ENCODE data around the gene TGM1. TPM values are rescaled to one million over a fixed set of nuclear protein-coding genes. Genes with fewer than 3 reads are reported as not detected.
A peak's percentile ranks its signal among the peaks of the same experiment; 100 is the strongest.
"Not testable (repeated sequence)": the region's sequence is repeated elsewhere in the genome, so short reads cannot be mapped to it uniquely, and the experiment has no call there.

The TGM1 gene
- total RNA-seq, 1 donor from 2014 or later: 6.2 TPM

GRCh38 chr14:24249230-24250021 lies 13.6 kb downstream of the TGM1 start:
- Mint-ChIP-seq H3K4me3 (peak overlapping the region; percentile 58), H3K27ac (peak overlapping the region; percentile 85), H3K27me3 (no peaks in the 10 kb centered on the region), H3K36me3 (ENCODE audit: low read depth) (peaks cover 13% of the 10 kb centered on the region), H3K9me3 (no peaks in the 10 kb centered on the region), H3K4me1 (peaks cover 46% of the 10 kb centered on the region)
- intact Hi-C loops (cut with micrococcal nuclease): no loop called here
- DNase-seq: no peak

GRCh38 chr14:24247422-24247821 lies 15.6 kb downstream of the TGM1 start:
- H3K9me3 Mint-ChIP-seq: no peaks in the 10 kb centered on the region
- peaks cover 60% of the 10 kb centered on the region for H3K4me1 Mint-ChIP-seq
- no peaks in the 10 kb centered on the region for H3K27me3 Mint-ChIP-seq
- H3K27ac Mint-ChIP-seq: peak overlapping the region; percentile 83
- intact Hi-C loops (cut with micrococcal nuclease): loop anchor here (1.0 to 2.0 kb wide), 2 partner anchors 27 to 41 kb away; no protein-coding TSS in a partner anchor
- H3K4me3 Mint-ChIP-seq: peak overlapping the region; percentile 59
- no peak for DNase-seq
- peaks cover 8% of the 10 kb centered on the region for H3K36me3 Mint-ChIP-seq (ENCODE audit: low read depth)

GRCh38 chr14:24246765-24247212 lies 16.2 kb downstream of the TGM1 start:
- Mint-ChIP-seq H3K36me3 (ENCODE audit: low read depth) (peaks cover 10% of the 10 kb centered on the region), H3K4me1 (peaks cover 62% of the 10 kb centered on the region), H3K9me3 (no peaks in the 10 kb centered on the region), H3K4me3 (peak overlapping the region; percentile 70), H3K27ac (peak overlapping the region; percentile 94), H3K27me3 (no peaks in the 10 kb centered on the region)
- intact Hi-C loops (cut with micrococcal nuclease): loop anchor here (1.0 to 2.0 kb wide), 2 partner anchors 28 to 42 kb away; no protein-coding TSS in a partner anchor
- peak; percentile 85 for DNase-seq

GRCh38 chr14:24245350-24245749 lies 17.6 kb downstream of the TGM1 start:
- Mint-ChIP-seq H3K36me3 (ENCODE audit: low read depth) (peaks cover 16% of the 10 kb centered on the region), H3K4me1 (peaks cover 56% of the 10 kb centered on the region)
- H3K27me3 Mint-ChIP-seq; intact Hi-C loops (cut with micrococcal nuclease); H3K27ac Mint-ChIP-seq; H3K9me3 Mint-ChIP-seq; DNase-seq; H3K4me3 Mint-ChIP-seq: not testable (repeated sequence)

GRCh38 chr14:24243336-24243836 lies 19.6 kb downstream of the TGM1 start:
- Mint-ChIP-seq H3K36me3 (ENCODE audit: low read depth) (peaks cover 32% of the 10 kb centered on the region), H3K4me1 (peaks cover 59% of the 10 kb centered on the region), H3K4me3 (peak overlapping the region; percentile 99), H3K9me3 (no peaks in the 10 kb centered on the region), H3K27me3 (no peaks in the 10 kb centered on the region), H3K27ac (peak overlapping the region; percentile 100)
- intact Hi-C loops (cut with micrococcal nuclease): loop anchor here (1.0 to 2.0 kb wide), 3 partner anchors 54 to 89 kb away; no protein-coding TSS in a partner anchor
- DNase-seq: peak; percentile 71

- no peaks in the 10 kb centered on the region for H3K9me3 Mint-ChIP-seq
- peak overlapping the region; percentile 99 for H3K4me3 Mint-ChIP-seq
- intact Hi-C loops (cut with micrococcal nuclease): loop anchor here (1.0 to 2.0 kb wide), 8 partner anchors 10 to 200 kb away; partner anchors contain the start of genes CHMP4A, GMPR2, IPO4 and NEDD8
- peak overlapping the region; percentile 100 for H3K27ac Mint-ChIP-seq
- H3K4me1 Mint-ChIP-seq: peaks cover 61% of the 10 kb centered on the region
- DNase-seq: peak; percentile 99
- H3K36me3 Mint-ChIP-seq (ENCODE audit: low read depth): peaks cover 44% of the 10 kb centered on the region
- H3K27me3 Mint-ChIP-seq: no peaks in the 10 kb centered on the region
These were observed 21.0 kb downstream of the TGM1 start for GRCh38 chr14:24241829-24242443.

GRCh38 chr14:24240110-24240918 lies 22.7 kb downstream of the TGM1 start:
- peak overlapping the region; percentile 52 for H3K27ac Mint-ChIP-seq
- H3K4me3 Mint-ChIP-seq: peak overlapping the region; percentile 99
- no peaks in the 10 kb centered on the region for H3K9me3 Mint-ChIP-seq
- no peaks in the 10 kb centered on the region for H3K27me3 Mint-ChIP-seq
- H3K4me1 Mint-ChIP-seq: peaks cover 62% of the 10 kb centered on the region
- no peak for DNase-seq
- peaks cover 57% of the 10 kb centered on the region for H3K36me3 Mint-ChIP-seq (ENCODE audit: low read depth)
- intact Hi-C loops (cut with micrococcal nuclease): no loop called here

GRCh38 chr14:24238527-24239037 lies 24.4 kb downstream of the TGM1 start:
- H3K27ac Mint-ChIP-seq: peak overlapping the region; percentile 27
- intact Hi-C loops (cut with micrococcal nuclease): no loop called here
- DNase-seq: no peak

GRCh38 chr14:24238123-24238522 lies 24.9 kb downstream of the TGM1 start:
- H3K4me1 Mint-ChIP-seq: peaks cover 66% of the 10 kb centered on the region
- intact Hi-C loops (cut with micrococcal nuclease): no loop called here
- no peaks in the 10 kb centered on the region for H3K27me3 Mint-ChIP-seq
- H3K27ac Mint-ChIP-seq: no peak overlapping the region
- no peak overlapping the region for H3K4me3 Mint-ChIP-seq
- no peak for DNase-seq
- peaks cover 66% of the 10 kb centered on the region for H3K36me3 Mint-ChIP-seq (ENCODE audit: low read depth)
- H3K9me3 Mint-ChIP-seq: no peaks in the 10 kb centered on the region

More at GRCh38 chr14:24238527-24239037, 24.4 kb downstream of the TGM1 start:
- no peak overlapping the region for H3K4me3 Mint-ChIP-seq
- H3K4me1 Mint-ChIP-seq: peaks cover 67% of the 10 kb centered on the region
- H3K36me3 Mint-ChIP-seq (ENCODE audit: low read depth): peaks cover 66% of the 10 kb centered on the region
- H3K9me3 Mint-ChIP-seq: no peaks in the 10 kb centered on the region
- H3K27me3 Mint-ChIP-seq: no peaks in the 10 kb centered on the region

- no peak for DNase-seq
- Mint-ChIP-seq H3K4me1 (peaks cover 62% of the 10 kb centered on the region), H3K36me3 (ENCODE audit: low read depth) (peaks cover 66% of the 10 kb centered on the region), H3K4me3 (no peak overlapping the region), H3K27ac (no peak overlapping the region), H3K9me3 (no peaks in the 10 kb centered on the region), H3K27me3 (no peaks in the 10 kb centered on the region)
- intact Hi-C loops (cut with micrococcal nuclease): no loop called here
These were observed 25.5 kb downstream of the TGM1 start for GRCh38 chr14:24237463-24237955.

- Mint-ChIP-seq H3K27ac (no peak overlapping the region), H3K9me3 (no peaks in the 10 kb centered on the region), H3K27me3 (no peaks in the 10 kb centered on the region), H3K4me1 (peaks cover 60% of the 10 kb centered on the region), H3K36me3 (ENCODE audit: low read depth) (peaks cover 64% of the 10 kb centered on the region), H3K4me3 (no peak overlapping the region)
- DNase-seq: no peak
- intact Hi-C loops (cut with micrococcal nuclease): no loop called here
These were observed 26.1 kb downstream of the TGM1 start for GRCh38 chr14:24236689-24237462.

GRCh38 chr14:24235804-24236688 lies 26.9 kb downstream of the TGM1 start:
- no peak overlapping the region for H3K4me3 Mint-ChIP-seq
- peaks cover 63% of the 10 kb centered on the region for H3K36me3 Mint-ChIP-seq (ENCODE audit: low read depth)
- peaks cover 64% of the 10 kb centered on the region for H3K4me1 Mint-ChIP-seq
- H3K27ac Mint-ChIP-seq: peak overlapping the region; percentile 17
- intact Hi-C loops (cut with micrococcal nuclease): no loop called here
- no peak for DNase-seq
- no peaks in the 10 kb centered on the region for H3K27me3 Mint-ChIP-seq
- no peaks in the 10 kb centered on the region for H3K9me3 Mint-ChIP-seq
